Gastroesophageal sphincter (tissue), 4 donors: Measurements from ENCODE around the gene ATP11A. TPM values are rescaled to one million over a fixed set of nuclear protein-coding genes. Genes with fewer than 3 reads are reported as not detected.

Experiments
- ATAC-seq: fragments of 150-250 bp; one replicate; pipeline ENCODE4 v1.9.1; 2016; ENCODE audit warnings: mild to moderate bottlenecking, moderate library complexity
- H3K27ac ChIP-seq, 4 donors: fragments of 200-600 bp; sonication (generic) in 3 of 4; 1 replicate in 3 of 4; 2 replicates in 1 of 4; pipeline ENCODE4 v1.5.1; 2016 to 2019
- H3K27me3 ChIP-seq: fragments of 200-600 bp; sonication (generic); one replicate; pipeline ENCODE4 v1.5.1; 2019
- H3K36me3 ChIP-seq, 2 donors: fragments of 200-600 bp; sonication (generic); one replicate each; pipeline ENCODE4 v1.5.1; 2019; ENCODE audit warnings: control low read depth in 1 of 2
- H3K4me1 ChIP-seq, 3 donors: fragments of 200-600 bp; sonication (generic); 1 replicate in 2 of 3; 2 replicates in 1 of 3; pipeline ENCODE4 v1.5.1; 2016 to 2019; ENCODE audit warnings: control low read depth in 2 of 3
- H3K4me3 ChIP-seq, 2 donors: fragments of 200-600 bp; sonication (generic); one replicate each; pipeline ENCODE4 v1.5.1; 2019; ENCODE audit warnings: mild to moderate bottlenecking in 1 of 2, moderate library complexity in 1 of 2
- H3K9me3 ChIP-seq, 3 donors: fragments of 200-600 bp; sonication (generic); one replicate each; pipeline ENCODE4 v1.5.1; 2017 to 2019; ENCODE audit warnings: control low read depth in 2 of 3
- EP300 ChIP-seq: sonication (generic); formaldehyde crosslinking; IDR thresholded peaks from one replicate; pipeline ENCODE4 v1.6.1; 2017; ENCODE audit warnings: antibody characterized with exemption, mild to moderate bottlenecking
- POLR2A ChIP-seq, 2 donors: fragments of 450-650 bp; IDR thresholded peaks; one replicate each; pipeline ENCODE4 v1.6.1; 2017; ENCODE audit warnings: antibody characterized with exemption in 2 of 2, mild to moderate bottlenecking in 2 of 2, moderate library complexity in 1 of 2
- POLR2AphosphoS5 ChIP-seq: sonication (generic); formaldehyde crosslinking; IDR thresholded peaks from one replicate; pipeline ENCODE4 v1.6.1; 2017; ENCODE audit warnings: antibody characterized with exemption
- WGBS, 2 donors: methylation state at CpG; one replicate each; pipeline ENCODE4 v1.1.5; 2018; ENCODE audit warnings: low coverage in 1 of 2; 5-methylcytosine and 5-hydroxymethylcytosine counted together
- total RNA-seq, 4 donors: library from RNA; depleted of rRNA; stranded (reverse); fragments of >200 nt; gene quantifications; one replicate each; pipeline ENCODE4 v1.1.0, GENCODE V29; 2016
- TF ChIP-seq, protein P1 (sequence below), 4 experiments: fragments of 200-600 bp in 2 of 4; fragments of 450-650 bp in 2 of 4; sonication (generic) in 1 of 4; IDR thresholded peaks; one replicate each; pipeline ENCODE4 v1.5.1; 2017 to 2019; ENCODE audit warnings: antibody characterized with exemption in 4 of 4, mild to moderate bottlenecking in 2 of 4, moderate library complexity in 2 of 4

The ATP11A gene
- total RNA-seq, 4 donors from 2014 or later: 12.9 to 21.7 (median 17.1) TPM

- TF ChIP-seq POLR2AphosphoS5 (no peak), EP300 (no peak)
- H3K4me1 ChIP-seq: no peaks in the 10 kb centered on the region
- no peak for ATAC-seq
- H3K27me3 ChIP-seq: no peaks in the 10 kb centered on the region
- H3K4me3 ChIP-seq: no peak overlapping the region
- no peaks in the 10 kb centered on the region for H3K9me3 ChIP-seq
- H3K36me3 ChIP-seq: peaks cover 0 to 47% of the 10 kb centered on the region in 2 donors
- 93 to 94% methylated on average over 4 to 7 of the region's 18 CpGs for WGBS, 2 donors
- no peak overlapping the region for H3K27ac ChIP-seq
Observed at GRCh38 chr13:112790735-112791641, 101.2 kb downstream of the ATP11A start.

- Histone ChIP-seq H3K4me1 (no peaks in the 10 kb centered on the region), H3K36me3 (peaks cover 0 to 41% of the 10 kb centered on the region in 2 donors), H3K27me3 (no peaks in the 10 kb centered on the region), H3K9me3 (no peaks in the 10 kb centered on the region), H3K27ac (no peak overlapping the region), H3K4me3 (no peak overlapping the region)
- WGBS, 2 donors: 83 to 93% methylated on average over 6 to 10 of the region's 20 CpGs
- no peak for ATAC-seq
- TF ChIP-seq, protein P1, sequence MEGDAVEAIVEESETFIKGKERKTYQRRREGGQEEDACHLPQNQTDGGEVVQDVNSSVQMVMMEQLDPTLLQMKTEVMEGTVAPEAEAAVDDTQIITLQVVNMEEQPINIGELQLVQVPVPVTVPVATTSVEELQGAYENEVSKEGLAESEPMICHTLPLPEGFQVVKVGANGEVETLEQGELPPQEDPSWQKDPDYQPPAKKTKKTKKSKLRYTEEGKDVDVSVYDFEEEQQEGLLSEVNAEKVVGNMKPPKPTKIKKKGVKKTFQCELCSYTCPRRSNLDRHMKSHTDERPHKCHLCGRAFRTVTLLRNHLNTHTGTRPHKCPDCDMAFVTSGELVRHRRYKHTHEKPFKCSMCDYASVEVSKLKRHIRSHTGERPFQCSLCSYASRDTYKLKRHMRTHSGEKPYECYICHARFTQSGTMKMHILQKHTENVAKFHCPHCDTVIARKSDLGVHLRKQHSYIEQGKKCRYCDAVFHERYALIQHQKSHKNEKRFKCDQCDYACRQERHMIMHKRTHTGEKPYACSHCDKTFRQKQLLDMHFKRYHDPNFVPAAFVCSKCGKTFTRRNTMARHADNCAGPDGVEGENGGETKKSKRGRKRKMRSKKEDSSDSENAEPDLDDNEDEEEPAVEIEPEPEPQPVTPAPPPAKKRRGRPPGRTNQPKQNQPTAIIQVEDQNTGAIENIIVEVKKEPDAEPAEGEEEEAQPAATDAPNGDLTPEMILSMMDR (IDR thresholded peaks at IDR 0.05): no peak
- TF ChIP-seq POLR2AphosphoS5 (no peak), POLR2A (IDR thresholded peaks at IDR 0.05) (no peak), EP300 (no peak)
Observed at GRCh38 chr13:112791663-112792440, 102.0 kb downstream of the ATP11A start.

DNA sequence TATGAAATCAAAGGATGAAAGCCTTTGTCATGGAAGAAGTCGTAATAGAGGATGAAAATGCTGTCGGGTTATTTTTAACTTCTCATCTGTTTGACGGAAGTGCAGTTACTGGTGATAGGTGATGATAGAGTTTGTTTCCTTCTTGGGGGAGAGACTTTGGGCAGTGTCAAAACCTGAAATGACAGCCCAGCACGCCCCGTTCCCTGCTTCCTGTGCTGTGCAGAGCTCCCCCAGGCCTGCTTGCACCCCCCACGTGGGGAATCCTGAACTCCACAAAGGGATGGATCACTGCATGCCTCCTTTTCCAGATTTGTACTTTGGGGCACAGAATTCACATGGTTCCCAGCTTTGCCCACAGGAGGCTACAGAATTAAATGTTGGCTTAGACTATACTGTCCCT, 102.7 kb downstream of the ATP11A start:
- TF ChIP-seq POLR2A (IDR thresholded peaks at IDR 0.05): no peak
- TF ChIP-seq, protein P1 (IDR thresholded peaks at IDR 0.05): no peak
- no peak for TF ChIP-seq EP300
- no peak for TF ChIP-seq POLR2AphosphoS5

GRCh38 chr13:112793545-112794445, 104.0 kb downstream of the ATP11A start:
- no peaks in the 10 kb centered on the region for H3K9me3 ChIP-seq
- no peak overlapping the region for H3K27ac ChIP-seq
- H3K36me3 ChIP-seq: peaks cover 0 to 23% of the 10 kb centered on the region in 2 donors
- H3K27me3 ChIP-seq: no peaks in the 10 kb centered on the region
- 80 to 91% methylated on average over 5 to 12 of the region's 26 CpGs for WGBS, 2 donors
- H3K4me3 ChIP-seq: no peak overlapping the region
- no peaks in the 10 kb centered on the region for H3K4me1 ChIP-seq
- ATAC-seq: no peak
- TF ChIP-seq EP300 (no peak), POLR2A (IDR thresholded peaks at IDR 0.05) (no peak), POLR2AphosphoS5 (no peak)
- TF ChIP-seq, protein P1 (IDR thresholded peaks at IDR 0.05): no peak

More for the DNA sequence above, 102.7 kb downstream of the ATP11A start:
- no peaks in the 10 kb centered on the region for H3K4me1 ChIP-seq
- H3K27ac ChIP-seq: no peak overlapping the region
- no peaks in the 10 kb centered on the region for H3K27me3 ChIP-seq
- ATAC-seq: no peak
- H3K36me3 ChIP-seq: peaks cover 0 to 36% of the 10 kb centered on the region in 2 donors
- H3K9me3 ChIP-seq: no peaks in the 10 kb centered on the region
- 84 to 91% methylated on average over 3 to 4 of the region's 6 CpGs for WGBS, 2 donors
- H3K4me3 ChIP-seq: no peak overlapping the region
